Naive thymus-derived CD4-positive, alpha-beta T cell (primary cell): ENCODE results near the gene SNRNP200. TPM values are rescaled to one million over a fixed set of nuclear protein-coding genes. Genes with fewer than 3 reads are reported as not detected.
A peak's percentile ranks its signal among the peaks of the same experiment; 100 is the strongest.

ENCODE experiments used
- ATAC-seq: fragments of 150-1000 bp; cut with Tn5 transposase; 2 replicates; pipeline ENCODE4 v1.10.0; 2021; ENCODE audit warnings: mild to moderate bottlenecking, moderate library complexity
- CTCF ChIA-PET: fragments of 350-600 bp; sonication (Branson Sonifier 250); formaldehyde crosslinking; loops from one replicate; lab custom pipeline; 2021; ENCODE audit warnings: antibody characterized with exemption; lab: Charles Lee
- POLR2A ChIA-PET: fragments of 350-600 bp; sonication (Branson Sonifier 250); formaldehyde crosslinking; loops from one replicate; lab custom pipeline; 2021; ENCODE audit warnings: antibody characterized with exemption, inconsistent platforms; lab: Charles Lee
- DNase-seq, 9 donors: peaks; one replicate each; pipeline versions ENCODE4 v3.0.0 to v3.0.0-alpha.2; 2020 to 2022; ENCODE audit warnings: mixed read lengths in 1 of 9
- H3K27ac ChIP-seq: one replicate; pipeline ENCODE4 v1.7.0; 2013; ENCODE audit warnings: mild to moderate bottlenecking, low read depth, low read length, moderate library complexity
- H3K27me3 ChIP-seq, 2 donors: one replicate each; pipeline ENCODE4 v1.7.0; 2013; ENCODE audit warnings: low read length in 2 of 2, mild to moderate bottlenecking in 2 of 2, moderate library complexity in 2 of 2; ENCODE audit not compliant: control insufficient read depth in 2 of 2, insufficient read depth in 2 of 2
- H3K36me3 ChIP-seq, 3 experiments: 1 replicate in 2 of 3; 2 replicates in 1 of 3; pipeline ENCODE4 v1.7.0; 2013; ENCODE audit warnings: low read length in 3 of 3, mild to moderate bottlenecking in 3 of 3, moderate library complexity in 1 of 3; ENCODE audit not compliant: insufficient read depth in 3 of 3, control insufficient read depth in 2 of 3
- H3K4me1 ChIP-seq, 2 donors: one replicate each; pipeline ENCODE4 v1.7.0; 2013; ENCODE audit warnings: low read length in 2 of 2, mild to moderate bottlenecking in 2 of 2, moderate library complexity in 1 of 2; ENCODE audit not compliant: control insufficient read depth in 2 of 2, insufficient read depth in 2 of 2
- H3K4me3 ChIP-seq: 2 replicates; pipeline ENCODE4 v1.7.0; 2013; ENCODE audit warnings: mild to moderate bottlenecking, low read length
- H3K9me3 ChIP-seq, 3 experiments: 1 replicate in 2 of 3; 2 replicates in 1 of 3; pipeline ENCODE4 v1.7.0; 2013; ENCODE audit warnings: low read length in 3 of 3; ENCODE audit not compliant: control insufficient read depth in 2 of 3
- H3K27ac Mint-ChIP-seq, 9 donors: one replicate each; pipeline ENCODE4 v1.8.0; 2020 to 2022; ENCODE audit warnings: mixed read lengths in 9 of 9, mild to moderate bottlenecking in 8 of 9, moderate library complexity in 5 of 9, inconsistent platforms in 2 of 9
- H3K27me3 Mint-ChIP-seq, 5 donors: one replicate each; pipeline ENCODE4 v1.8.0; 2021 to 2022; ENCODE audit warnings: mixed read lengths in 5 of 5, mild to moderate bottlenecking in 1 of 5
- H3K36me3 Mint-ChIP-seq, 5 donors: one replicate each; pipeline ENCODE4 v1.8.0; 2020 to 2022; ENCODE audit warnings: mixed read lengths in 5 of 5, mild to moderate bottlenecking in 3 of 5, inconsistent platforms in 1 of 5
- H3K4me1 Mint-ChIP-seq, 7 donors: one replicate each; pipeline ENCODE4 v1.8.0; 2020 to 2022; ENCODE audit warnings: mixed read lengths in 7 of 7, mild to moderate bottlenecking in 3 of 7, inconsistent platforms in 1 of 7
- H3K4me3 Mint-ChIP-seq, 10 donors: one replicate each; pipeline ENCODE4 v1.8.0; 2020 to 2022; ENCODE audit warnings: mild to moderate bottlenecking in 10 of 10, mixed read lengths in 10 of 10, moderate library complexity in 6 of 10, inconsistent platforms in 2 of 10
- H3K9me3 Mint-ChIP-seq, 11 donors: one replicate each; pipeline ENCODE4 v1.8.0; 2020 to 2022; ENCODE audit warnings: mixed read lengths in 11 of 11, mild to moderate bottlenecking in 4 of 11, inconsistent platforms in 1 of 11, moderate library complexity in 1 of 11
- intact Hi-C, 2 donors: fragments of 100-400 bp; cut with micrococcal nuclease; formaldehyde crosslinking; loops; one replicate each; pipeline ENCODE4 v1.15.1; 2023
- polyA plus RNA-seq, 2 donors: library from polyadenylated mRNA; unstranded; fragments of 300-500 nt; fragmentation: Illumina TruSeq; gene quantifications; one replicate each; pipeline ENCODE4 v1.2.3, GENCODE V29; 2021
- total RNA-seq, 6 experiments: library from RNA in 5 of 6; stranded (reverse) in 5 of 6; gene quantifications; 1 replicate in 5 of 6; 2 replicates in 1 of 6; pipeline ENCODE4 v1.2.3 and lab custom pipeline; 2021 to 2026

SNRNP200 gene
- total and polyA plus RNA-seq, 7 experiments from 2014 or later, result 86.6 to 255 (median 171) TPM

GRCh38 chr2:96241900-96242611, 63.3 kb downstream of the SNRNP200 start:
- H3K4me1 ChIP-seq, result peaks cover 24 to 30% of the 10 kb centered on the region in 2 donors
- H3K4me1 Mint-ChIP-seq, result peaks cover 26 to 57% (median 52%) of the 10 kb centered on the region in 7 donors

DNA sequence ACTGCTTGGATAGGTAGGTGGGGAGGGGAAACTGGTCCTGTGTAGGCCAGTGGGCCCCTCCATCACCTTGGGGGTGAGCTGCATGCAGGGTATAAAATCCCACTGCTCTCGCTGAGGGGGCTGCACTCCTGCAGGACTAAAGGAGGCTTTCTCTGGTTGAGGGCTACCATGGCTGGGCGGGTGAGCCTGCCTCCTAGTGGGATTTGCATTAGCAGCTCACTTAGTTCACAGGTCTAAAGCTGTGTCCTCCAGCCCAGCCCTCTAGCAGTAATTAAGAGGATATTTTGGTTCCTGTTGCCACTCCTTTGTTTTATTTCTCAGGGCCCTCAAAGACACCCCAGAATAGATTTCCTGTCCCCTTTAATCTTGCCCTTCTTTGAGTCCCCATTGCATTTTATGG, 64.1 kb downstream of the SNRNP200 start:
- no peak overlapping the region for H3K4me3 ChIP-seq
- POLR2A ChIA-PET, result interaction anchor here (1.1 to 3.0 kb wide), 3 partner anchors 18 to 33 kb away, joined by 5 to 12 read pairs (median 7); partner anchors contain the start of genes CIAO1, STARD7 and TMEM127
- peak overlapping the region; percentile 67 for H3K27ac ChIP-seq
- CTCF ChIA-PET, result no interaction called here
- H3K4me1 ChIP-seq, result peaks cover 24% of the 10 kb centered on the region in 2 donors
- H3K27me3 ChIP-seq, result no peaks in the 10 kb centered on the region
- Mint-ChIP-seq H3K27ac (peak overlapping the region; percentile 91 to 96 (median 94)), H3K27me3 (no peaks in the 10 kb centered on the region), H3K9me3 (peaks cover 0 to 10% (median 0%) of the 10 kb centered on the region in 11 donors), H3K4me3 (peak overlapping the region in 8 of 10 donors; percentile 6 to 79 (median 67)), H3K4me1 (peaks cover 21 to 49% (median 44%) of the 10 kb centered on the region in 7 donors), H3K36me3 (peaks cover 0 to 21% (median 0%) of the 10 kb centered on the region in 5 donors)
- H3K9me3 ChIP-seq, result no peaks in the 10 kb centered on the region
- H3K36me3 ChIP-seq, result no peaks in the 10 kb centered on the region
- intact Hi-C loops, result no loop called here
- ATAC-seq, result no peak
- no peak for DNase-seq

More at GRCh38 chr2:96241900-96242611, 63.3 kb downstream of the SNRNP200 start:
- ChIA-PET CTCF (interaction anchor here (0.6 kb wide), 1 partner anchor 16 kb away, joined by 4 read pairs; no protein-coding TSS in a partner anchor), POLR2A (interaction anchor here (0.6 to 3.0 kb wide), 5 partner anchors 17 to 33 kb away, joined by 3 to 12 read pairs (median 5); partner anchors contain the start of genes CIAO1, STARD7 and TMEM127)
- Mint-ChIP-seq H3K36me3 (peaks cover 0 to 26% (median 0%) of the 10 kb centered on the region in 5 donors), H3K27ac (peak overlapping the region; percentile 91 to 96 (median 94)), H3K9me3 (peaks cover 0 to 10% (median 0%) of the 10 kb centered on the region in 11 donors), H3K4me3 (peak overlapping the region; percentile 53 to 79 (median 68)), H3K27me3 (no peaks in the 10 kb centered on the region)
- DNase-seq (peak in 8 of 9 donors; percentile 17 to 57 (median 42)), ATAC-seq (peak; percentile 89)
- intact Hi-C loops, result loop anchor here (1.0 kb wide), 2 partner anchors 24 to 34 kb away; partner anchors contain the start of genes STARD7 (in 2 of the 2) and CIAO1 (in 1 of the 2)
- Histone ChIP-seq H3K36me3 (no peaks in the 10 kb centered on the region), H3K4me3 (peak overlapping the region; percentile 43), H3K9me3 (no peaks in the 10 kb centered on the region), H3K27me3 (no peaks in the 10 kb centered on the region), H3K27ac (peak overlapping the region; percentile 67)

GRCh38 chr2:96240341-96241038, 64.9 kb downstream of the SNRNP200 start:
- intact Hi-C loops, result no loop called here
- POLR2A ChIA-PET, result interaction anchor here (0.5 to 3.0 kb wide), 3 partner anchors 20 to 32 kb away, joined by 3 to 12 read pairs (median 7); partner anchors contain the start of genes CIAO1, STARD7 and TMEM127
- peaks cover 0 to 5% (median 0%) of the 10 kb centered on the region in 11 donors for H3K9me3 Mint-ChIP-seq
- peaks cover 17 to 41% (median 37%) of the 10 kb centered on the region in 7 donors for H3K4me1 Mint-ChIP-seq
- no peaks in the 10 kb centered on the region for H3K36me3 ChIP-seq
- no peak overlapping the region for H3K4me3 Mint-ChIP-seq
- H3K36me3 Mint-ChIP-seq, result peaks cover 0 to 17% (median 0%) of the 10 kb centered on the region in 5 donors
- H3K27me3 Mint-ChIP-seq, result no peaks in the 10 kb centered on the region
- ATAC-seq (no peak), DNase-seq (no peak)
- CTCF ChIA-PET, result no interaction called here
- H3K27ac ChIP-seq, result peak overlapping the region; percentile 67
- H3K27ac Mint-ChIP-seq, result peak overlapping the region; percentile 51 to 96 (median 94)
- H3K27me3 ChIP-seq, result no peaks in the 10 kb centered on the region
- no peak overlapping the region for H3K4me3 ChIP-seq
- no peaks in the 10 kb centered on the region for H3K9me3 ChIP-seq
- peaks cover 24% of the 10 kb centered on the region in 2 donors for H3K4me1 ChIP-seq

GRCh38 chr2:96239745-96240264, 65.5 kb downstream of the SNRNP200 start:
- DNase-seq (no peak), ATAC-seq (no peak)
- Mint-ChIP-seq H3K4me3 (no peak overlapping the region), H3K4me1 (peaks cover 17 to 37% (median 32%) of the 10 kb centered on the region in 7 donors), H3K36me3 (peaks cover 0 to 14% (median 0%) of the 10 kb centered on the region in 5 donors), H3K9me3 (peaks cover 0 to 2% (median 0%) of the 10 kb centered on the region in 11 donors), H3K27ac (peak overlapping the region in 5 of 9 donors; percentile 26 to 91 (median 44)), H3K27me3 (no peaks in the 10 kb centered on the region)
- POLR2A ChIA-PET, result no interaction called here
- Histone ChIP-seq H3K27ac (no peak overlapping the region), H3K4me3 (no peak overlapping the region), H3K4me1 (peaks cover 24% of the 10 kb centered on the region in 2 donors), H3K9me3 (no peaks in the 10 kb centered on the region), H3K36me3 (no peaks in the 10 kb centered on the region), H3K27me3 (no peaks in the 10 kb centered on the region)
- intact Hi-C loops, result no loop called here
- CTCF ChIA-PET, result no interaction called here

GRCh38 chr2:96239091-96239490, 66.3 kb downstream of the SNRNP200 start:
- Histone ChIP-seq H3K36me3 (no peaks in the 10 kb centered on the region), H3K9me3 (no peaks in the 10 kb centered on the region), H3K27ac (no peak overlapping the region), H3K4me1 (peaks cover 24% of the 10 kb centered on the region in 2 donors), H3K4me3 (no peak overlapping the region), H3K27me3 (no peaks in the 10 kb centered on the region)
- peaks cover 0 to 10% (median 5%) of the 10 kb centered on the region in 5 donors for H3K36me3 Mint-ChIP-seq
- no peak overlapping the region for H3K4me3 Mint-ChIP-seq
- H3K27me3 Mint-ChIP-seq, result no peaks in the 10 kb centered on the region
- no peaks in the 10 kb centered on the region for H3K9me3 Mint-ChIP-seq
- no peak for ATAC-seq
- no peak for DNase-seq
- POLR2A ChIA-PET, result no interaction called here
- intact Hi-C loops, result no loop called here
- CTCF ChIA-PET, result no interaction called here
- peaks cover 19 to 34% (median 29%) of the 10 kb centered on the region in 7 donors for H3K4me1 Mint-ChIP-seq
- no peak overlapping the region for H3K27ac Mint-ChIP-seq

GRCh38 chr2:96238266-96238665, 67.1 kb downstream of the SNRNP200 start:
- intact Hi-C loops, result no loop called here
- no peak overlapping the region for H3K27ac Mint-ChIP-seq
- POLR2A ChIA-PET, result no interaction called here

More at GRCh38 chr2:96238266-96238665, 67.1 kb downstream of the SNRNP200 start:
- Mint-ChIP-seq H3K4me3 (no peak overlapping the region), H3K27me3 (no peaks in the 10 kb centered on the region), H3K4me1 (peaks cover 19 to 34% (median 27%) of the 10 kb centered on the region in 7 donors), H3K36me3 (peaks cover 0 to 10% (median 5%) of the 10 kb centered on the region in 5 donors), H3K9me3 (no peaks in the 10 kb centered on the region)
- no peak overlapping the region for H3K27ac ChIP-seq
- peaks cover 24% of the 10 kb centered on the region in 2 donors for H3K4me1 ChIP-seq
- no peak overlapping the region for H3K4me3 ChIP-seq
- ATAC-seq (no peak), DNase-seq (no peak)
- CTCF ChIA-PET, result no interaction called here
- H3K36me3 ChIP-seq, result no peaks in the 10 kb centered on the region
- no peaks in the 10 kb centered on the region for H3K27me3 ChIP-seq
- no peaks in the 10 kb centered on the region for H3K9me3 ChIP-seq
